Measurements from ENCODE around the gene PGA3.
"Not testable (repeated sequence)": the region's sequence is repeated elsewhere in the genome, so short reads cannot be mapped to it uniquely, and the experiment has no call there.

Gene PGA3

GRCh38 chr11:61211327-61211952, 8.1 kb downstream of the PGA3 start:
- DNase-seq, result not testable (repeated sequence)

DNA sequence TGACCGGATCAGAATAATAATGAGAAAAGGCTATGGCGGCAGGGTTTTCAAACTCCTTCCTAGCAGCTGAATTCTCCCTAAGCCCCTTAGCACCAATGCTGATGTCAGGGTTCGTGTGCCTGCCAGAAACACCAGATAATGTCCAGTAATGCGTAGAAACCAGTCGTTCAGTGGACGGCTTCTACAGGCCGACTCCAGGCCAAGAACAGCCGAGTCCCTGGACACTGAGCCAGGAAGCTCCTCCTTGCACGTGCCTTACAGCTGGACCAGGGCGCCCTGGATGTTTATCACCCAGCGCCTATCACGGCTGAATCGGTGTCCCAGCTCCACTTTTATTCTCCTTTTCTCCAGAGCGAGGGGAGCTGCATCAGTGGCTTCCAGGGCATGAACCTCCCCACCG, 8.9 kb downstream of the PGA3 start:
- not testable (repeated sequence) for DNase-seq

- not testable (repeated sequence) for DNase-seq
Measured at GRCh38 chr11:61213711-61214324, 10.5 kb downstream of the PGA3 start.

- DNase-seq, result not testable (repeated sequence)
Measured at GRCh38 chr11:61218306-61218705, 15.0 kb downstream of the PGA3 start.

DNA sequence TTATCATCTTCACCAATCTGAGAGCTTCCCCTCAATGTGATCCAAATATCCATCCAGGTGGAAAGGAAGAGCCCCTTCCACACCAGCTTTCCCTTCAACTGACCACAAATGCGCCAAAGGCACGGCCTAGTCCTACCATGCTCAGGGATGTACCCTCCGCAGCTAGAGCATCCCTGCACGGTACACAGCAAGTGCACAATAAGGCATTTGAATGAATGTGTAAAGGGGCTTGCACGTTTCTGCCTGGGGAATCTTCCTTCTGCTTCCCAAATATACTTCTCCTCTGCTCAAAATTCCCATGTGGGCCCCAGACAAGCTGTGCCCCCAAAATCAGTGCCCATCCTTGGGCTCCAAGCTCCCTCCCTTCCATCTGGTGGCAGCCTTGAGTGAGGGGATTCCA, 15.7 kb downstream of the PGA3 start:
- not testable (repeated sequence) for DNase-seq

DNA sequence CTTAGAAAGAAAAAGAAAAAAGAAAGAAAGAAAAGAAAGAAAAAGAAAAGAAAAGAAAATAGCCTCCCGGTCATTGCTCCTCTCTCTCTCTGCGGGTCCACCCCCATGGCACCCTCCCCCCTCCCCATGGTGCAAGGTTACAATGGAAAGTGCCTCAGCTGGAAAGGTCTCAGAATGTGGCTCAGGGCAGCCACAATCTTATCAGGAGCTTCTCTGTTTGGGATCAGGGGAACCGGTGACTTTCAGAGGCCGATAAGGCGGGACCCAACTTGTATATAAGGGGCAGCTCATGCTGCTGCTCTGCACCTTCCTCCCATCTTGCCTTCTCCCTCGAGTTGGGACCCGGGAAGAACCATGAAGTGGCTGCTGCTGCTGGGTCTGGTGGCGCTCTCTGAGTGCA, 18.7 kb downstream of the PGA3 start, which contains the start of gene PGA4:
PGA4 (plus strand) TSS at position 301 of the 400 bp plus-strand sequence; CDS start at position 355, 54 bp downstream.
- DNase-seq, result not testable (repeated sequence)

GRCh38 chr11:61222692-61223091, 19.4 kb downstream of the PGA3 start:
- DNase-seq, result not testable (repeated sequence)

GRCh38 chr11:61226457-61227137, 23.3 kb downstream of the PGA3 start:
- DNase-seq, result not testable (repeated sequence)

GRCh38 chr11:61229458-61229857, 26.1 kb downstream of the PGA3 start:
- DNase-seq, result not testable (repeated sequence)

- DNase-seq, result not testable (repeated sequence)
Measured at GRCh38 chr11:61231033-61231432, 27.7 kb downstream of the PGA3 start.

- DNase-seq, result not testable (repeated sequence)
Measured at GRCh38 chr11:61231585-61231984, 28.3 kb downstream of the PGA3 start.

DNA sequence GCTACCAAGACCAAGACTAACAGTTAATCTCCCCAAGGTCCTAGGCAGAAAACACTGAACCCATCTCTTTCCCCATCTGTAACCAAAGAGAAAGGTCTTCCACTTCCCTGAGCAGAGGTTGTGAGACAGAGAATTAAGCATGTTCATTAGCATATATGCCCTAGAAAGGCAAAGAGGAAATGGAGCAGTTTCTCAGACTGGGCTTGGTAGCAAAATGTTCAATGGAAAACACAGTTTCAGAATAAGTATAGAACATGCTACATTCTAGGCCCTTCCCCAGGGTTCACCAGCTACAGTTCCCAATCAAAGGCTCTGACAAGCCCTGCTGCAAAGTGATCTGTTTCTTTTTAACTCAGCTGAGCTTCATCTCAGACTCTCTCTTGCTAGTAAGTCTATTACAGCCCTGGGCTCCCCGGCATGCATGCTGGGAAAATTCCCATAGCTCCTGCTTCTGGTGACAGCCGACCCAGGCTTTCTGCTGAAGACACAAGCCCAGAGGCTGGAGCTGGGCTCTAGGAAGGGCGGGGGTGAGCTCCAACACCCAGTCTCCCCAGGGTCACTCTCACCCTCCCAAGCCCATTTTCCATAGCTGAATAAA, 29.3 kb downstream of the PGA3 start:
- DNase-seq, result not testable (repeated sequence)

GRCh38 chr11:61237130-61237529, 33.8 kb downstream of the PGA3 start:
- not testable (repeated sequence) for DNase-seq

- DNase-seq, result not testable (repeated sequence)
Measured at GRCh38 chr11:61240288-61240687, 37.0 kb downstream of the PGA3 start.

- not testable (repeated sequence) for DNase-seq
Measured at GRCh38 chr11:61240875-61241274, 37.6 kb downstream of the PGA3 start, which contains the start of gene PGA5. PGA5 (plus strand) TSS chr11:61241175; CDS start chr11:61241227, 52 bp downstream.

- DNase-seq, result not testable (repeated sequence)
Measured at GRCh38 chr11:61241526-61241925, 38.2 kb downstream of the PGA3 start.

GRCh38 chr11:61245284-61245964, 42.1 kb downstream of the PGA3 start:
- not testable (repeated sequence) for DNase-seq

GRCh38 chr11:61248071-61248470, 44.8 kb downstream of the PGA3 start:
- not testable (repeated sequence) for DNase-seq

DNA sequence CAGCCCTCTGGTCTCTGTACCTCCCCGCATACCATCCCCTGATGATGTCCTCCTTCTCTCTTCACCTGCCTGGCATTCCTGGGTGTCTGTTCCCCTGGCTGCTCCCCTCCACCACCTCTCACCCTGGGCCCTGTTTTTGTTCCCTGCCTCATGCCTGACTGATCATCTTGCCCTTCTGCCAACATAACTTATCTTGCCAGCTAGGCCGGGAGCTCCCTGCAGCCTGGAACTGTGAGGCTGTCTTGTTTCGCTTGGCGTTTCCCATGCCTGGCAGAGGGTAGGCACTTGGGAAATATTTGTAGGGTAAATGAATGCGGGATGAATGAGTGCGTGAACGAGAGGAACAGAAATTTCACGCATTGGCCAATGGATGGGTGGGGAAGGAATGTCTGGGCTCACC, 45.9 kb downstream of the PGA3 start:
- not testable (repeated sequence) for DNase-seq

GRCh38 chr11:61250796-61251765, 47.8 kb downstream of the PGA3 start:
- not testable (repeated sequence) for DNase-seq

DNA sequence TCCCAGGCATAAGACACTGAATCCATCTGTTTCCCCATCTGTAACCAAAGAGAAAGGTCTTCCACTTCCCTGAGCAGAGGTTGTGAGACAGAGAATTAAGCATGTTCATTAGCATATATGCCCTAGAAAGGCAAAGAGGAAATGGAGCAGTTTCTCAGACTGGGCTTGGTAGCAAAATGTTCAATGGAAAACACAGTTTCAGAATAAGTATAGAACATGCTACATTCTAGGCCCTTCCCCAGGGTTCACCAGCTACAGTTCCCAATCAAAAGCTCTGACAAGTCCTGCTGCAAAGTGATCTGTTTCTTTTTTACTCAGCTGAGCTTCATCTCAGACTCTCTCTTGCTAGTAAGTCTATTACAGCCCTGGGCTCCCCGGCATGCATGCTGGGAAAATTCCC, 49.0 kb downstream of the PGA3 start:
- DNase-seq, result not testable (repeated sequence)
